Activated CD4-positive, CD25-positive, alpha-beta regulatory T cell treated with anti-CD3 and anti-CD28 coated beads, Interleukin-2, amount 50 U/mL, for 16 hours (primary cell): ENCODE data around the gene FBXO10.
A peak's percentile ranks its signal among the peaks of the same experiment; 100 is the strongest.
"Not testable (repeated sequence)": the region's sequence is repeated elsewhere in the genome, so short reads cannot be mapped to it uniquely, and the experiment has no call there.

Experiments
- DNase-seq: peaks from one replicate; pipeline ENCODE4 v3.0.0-alpha.2; 2020; ENCODE audit warnings: low read depth, low spot score

FBXO10 gene

DNA sequence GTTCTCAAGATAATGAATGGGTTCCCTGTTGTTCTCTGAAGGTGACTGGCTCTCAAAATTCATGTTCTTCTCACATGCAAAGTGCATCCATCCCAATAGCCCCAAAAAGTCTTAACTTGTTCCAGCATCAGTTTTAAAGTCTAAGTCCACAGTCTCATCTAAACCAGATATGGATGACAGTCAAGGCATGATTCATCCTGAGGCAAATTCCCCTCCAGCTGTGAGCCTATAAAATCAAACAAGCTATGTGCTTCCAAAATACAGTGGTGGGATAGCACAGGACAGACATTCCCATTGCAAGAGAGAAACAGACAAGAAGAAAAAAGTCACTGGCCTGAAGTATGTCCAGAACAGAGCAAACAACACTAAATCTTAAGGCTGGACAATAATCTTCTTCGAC lies 25.4 kb downstream of the FBXO10 start:
- no peak for DNase-seq

DNA sequence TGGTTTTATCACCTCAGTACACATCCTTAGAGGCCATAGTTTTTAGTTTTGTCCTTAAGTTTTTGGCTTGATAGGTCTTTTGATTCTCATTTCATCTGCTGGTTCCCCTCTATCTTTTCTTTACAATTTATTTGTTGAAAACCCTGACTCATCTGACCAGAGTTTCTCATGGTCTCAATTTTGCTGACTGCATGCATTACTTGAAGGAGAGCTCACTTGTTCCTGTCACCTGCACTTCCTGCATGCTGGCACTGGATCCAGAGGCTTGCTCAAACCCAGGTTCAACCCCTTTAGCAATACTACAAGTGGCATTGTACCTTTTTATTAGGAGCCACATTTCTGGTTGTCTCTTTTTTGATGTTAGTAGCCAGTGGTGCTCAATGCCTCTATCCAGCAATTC lies 26.7 kb downstream of the FBXO10 start:
- DNase-seq = no peak

DNA sequence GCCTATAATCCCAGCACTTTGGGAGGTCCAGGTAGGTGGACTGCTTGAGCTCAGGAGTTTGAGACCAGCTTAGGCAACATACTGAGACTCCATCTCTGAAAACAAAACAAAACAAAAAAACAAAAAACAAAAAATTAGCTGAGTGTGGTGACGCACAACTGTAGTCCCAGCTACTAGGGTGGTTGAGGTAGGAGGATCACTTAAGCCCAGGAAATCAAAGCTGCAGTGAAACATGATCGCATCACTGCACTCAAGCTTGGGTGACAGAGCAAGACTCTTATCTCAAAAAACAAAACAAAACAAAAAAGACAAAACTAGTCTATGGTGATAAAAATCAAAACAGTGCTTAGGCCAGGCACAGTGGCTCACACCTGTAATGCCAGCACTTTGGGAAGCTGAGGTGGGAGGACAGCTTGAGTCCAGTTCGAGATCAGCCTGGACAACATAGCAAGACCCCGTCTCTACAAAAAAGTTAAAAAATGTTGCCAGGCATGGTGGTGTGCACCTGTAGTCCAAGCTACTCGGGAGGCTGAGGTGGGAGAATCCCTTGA lies 28.8 kb downstream of the FBXO10 start:
- DNase-seq = no peak

DNA sequence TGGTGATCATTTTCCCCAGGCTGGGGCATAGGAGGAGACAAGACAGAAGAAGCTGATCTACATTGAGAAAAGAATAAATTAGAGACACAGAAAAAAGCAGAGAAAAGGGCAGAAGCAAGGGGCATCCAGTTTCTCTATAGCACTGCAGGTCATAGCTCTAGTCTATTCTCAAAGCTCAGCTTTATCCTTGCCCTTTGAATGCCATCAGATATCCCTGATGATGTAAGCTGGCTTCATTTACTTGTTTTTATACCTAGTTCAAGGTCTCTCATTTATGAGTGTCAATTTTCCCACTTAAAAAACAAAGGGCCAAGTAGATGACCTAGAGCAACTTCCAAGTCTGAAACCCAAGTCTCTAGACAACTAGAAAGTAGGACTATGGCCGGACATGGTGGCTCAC lies 32.7 kb downstream of the FBXO10 start:
- no peak for DNase-seq

DNA sequence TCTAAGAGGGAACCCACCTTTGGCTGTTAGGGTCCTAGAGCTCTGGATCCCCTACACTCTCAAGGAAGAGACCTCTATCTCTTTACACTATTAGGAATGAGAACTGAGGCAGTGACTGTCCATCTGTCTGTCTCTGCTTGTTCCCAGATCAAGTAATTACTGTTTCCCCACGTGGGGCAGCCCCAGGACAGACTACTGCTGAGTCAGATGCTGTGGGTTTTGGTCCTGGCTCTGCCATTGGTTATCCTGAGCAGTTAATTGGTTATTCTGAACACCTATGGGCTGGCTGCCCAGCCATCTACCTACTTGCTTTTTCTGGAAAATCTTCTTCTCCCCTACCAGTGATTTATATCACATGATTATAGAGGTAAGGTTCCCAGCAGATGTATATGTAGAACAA lies 33.3 kb downstream of the FBXO10 start:
- DNase-seq = no peak

DNA sequence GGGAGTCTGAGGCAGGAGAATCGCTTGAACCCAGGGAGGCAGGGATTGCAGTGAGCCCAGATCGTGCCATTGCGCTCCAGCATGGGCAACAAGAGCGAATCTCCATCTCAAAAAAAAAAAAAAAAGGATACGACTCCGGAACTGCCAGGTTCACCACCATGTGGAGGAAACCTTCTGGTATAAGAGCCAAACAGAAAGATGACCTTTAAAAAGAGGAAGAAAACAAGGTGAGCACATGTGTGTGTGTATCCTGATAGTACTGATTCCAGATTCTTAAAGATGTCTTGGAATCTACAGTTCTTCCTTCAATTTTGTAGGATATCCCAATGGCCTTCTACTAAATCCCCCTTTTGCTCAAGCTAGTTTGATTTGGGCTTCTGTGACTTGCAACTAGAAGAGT lies 33.7 kb downstream of the FBXO10 start:
- DNase-seq = no peak

DNA sequence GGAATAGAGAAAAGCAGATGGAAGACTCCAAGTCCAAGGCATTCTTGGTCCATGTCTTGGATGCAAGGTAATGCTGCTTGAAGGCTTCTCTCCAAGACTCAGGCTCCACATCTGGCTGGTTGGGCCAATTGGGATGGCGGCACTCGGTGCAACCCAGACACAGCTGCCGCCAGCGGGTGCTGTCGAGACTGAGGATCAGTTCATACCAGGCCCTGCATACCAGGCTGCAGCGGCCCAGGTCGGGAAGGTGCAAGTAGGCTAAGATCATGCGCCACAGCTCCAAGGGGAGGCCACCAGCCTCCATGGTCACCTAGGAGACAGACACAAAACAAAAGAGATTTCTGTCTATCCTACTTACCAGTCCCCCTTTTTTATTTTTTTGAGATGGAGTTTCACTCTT lies 34.7 kb downstream of the FBXO10 start:
- DNase-seq = no peak

DNA sequence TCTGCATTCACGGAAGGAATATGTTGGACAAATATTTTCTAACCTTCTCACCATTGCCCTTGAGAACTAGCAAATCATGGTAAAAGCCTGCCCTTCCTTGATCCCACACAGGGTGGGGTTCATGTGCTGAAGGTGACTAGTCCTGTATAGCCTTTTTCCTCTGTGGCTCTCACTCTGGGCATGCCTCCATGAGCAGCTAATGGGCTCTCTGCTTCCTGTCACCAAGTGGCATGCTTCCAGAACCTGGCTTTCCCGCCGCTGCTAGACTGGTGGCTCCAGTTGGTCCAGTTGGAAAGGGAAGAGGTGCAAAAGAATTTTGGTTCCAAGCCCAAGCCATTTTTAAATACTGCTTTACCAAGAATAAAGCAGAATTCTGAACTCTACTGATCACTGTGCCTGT lies 35.5 kb downstream of the FBXO10 start:
- no peak for DNase-seq

DNA sequence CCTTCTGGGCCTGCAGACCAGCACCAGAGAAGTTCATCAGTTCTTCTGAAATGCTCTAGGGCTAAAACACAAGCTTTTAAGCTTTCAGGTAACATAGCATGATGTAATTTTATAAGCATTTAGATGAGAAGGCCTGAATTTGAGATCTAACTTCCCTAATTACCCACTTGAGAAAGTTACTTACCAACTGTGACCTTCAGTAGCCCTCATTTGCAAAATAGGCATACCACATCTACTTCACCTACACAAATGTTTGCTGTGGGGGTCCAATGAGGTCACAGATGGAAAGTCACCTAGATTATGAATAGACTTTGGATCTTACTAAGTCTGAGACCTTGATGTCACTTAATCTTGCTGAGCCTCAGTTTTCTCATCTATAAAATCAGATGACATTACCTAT lies 36.5 kb downstream of the FBXO10 start:
- DNase-seq = no peak

DNA sequence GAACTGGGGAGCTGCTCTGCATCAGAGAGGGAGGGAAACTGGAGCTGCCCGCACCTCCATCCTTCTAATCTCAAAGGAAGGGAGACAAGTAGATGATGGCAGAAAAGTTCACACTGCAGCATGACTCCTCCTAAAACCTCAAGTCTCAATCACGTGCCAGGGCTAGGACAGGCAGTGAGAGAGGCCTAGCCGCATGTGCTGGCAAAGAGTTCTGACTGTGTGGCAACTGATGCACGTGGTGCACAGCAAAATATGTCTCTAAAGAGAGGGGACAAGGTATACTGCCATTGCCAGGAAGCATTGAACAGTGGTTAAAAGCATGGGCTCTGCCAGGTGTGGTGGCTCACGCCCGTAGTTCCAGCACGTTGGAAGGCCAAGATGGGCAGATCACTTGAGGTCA lies 38.1 kb downstream of the FBXO10 start:
- no peak for DNase-seq

DNA sequence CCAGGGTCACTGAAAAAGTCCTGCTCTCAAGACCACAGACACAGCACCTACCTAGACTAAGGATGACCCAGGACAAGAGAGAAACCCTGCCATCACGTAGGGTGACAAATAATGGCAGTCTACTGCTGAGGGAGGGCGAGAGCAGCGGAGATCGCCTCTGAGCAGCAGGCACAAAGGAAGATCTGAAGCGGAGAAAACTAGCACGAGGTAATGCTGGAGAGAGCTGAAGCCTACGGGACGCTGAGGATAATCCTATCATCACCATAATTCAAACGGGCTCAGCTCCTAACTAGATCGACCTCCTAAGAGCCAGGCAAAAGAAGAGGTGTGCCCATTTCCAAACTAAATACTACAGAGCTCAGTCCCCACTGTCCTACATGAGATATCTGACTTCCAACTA lies 41.3 kb downstream of the FBXO10 start:
- DNase-seq = no peak

DNA sequence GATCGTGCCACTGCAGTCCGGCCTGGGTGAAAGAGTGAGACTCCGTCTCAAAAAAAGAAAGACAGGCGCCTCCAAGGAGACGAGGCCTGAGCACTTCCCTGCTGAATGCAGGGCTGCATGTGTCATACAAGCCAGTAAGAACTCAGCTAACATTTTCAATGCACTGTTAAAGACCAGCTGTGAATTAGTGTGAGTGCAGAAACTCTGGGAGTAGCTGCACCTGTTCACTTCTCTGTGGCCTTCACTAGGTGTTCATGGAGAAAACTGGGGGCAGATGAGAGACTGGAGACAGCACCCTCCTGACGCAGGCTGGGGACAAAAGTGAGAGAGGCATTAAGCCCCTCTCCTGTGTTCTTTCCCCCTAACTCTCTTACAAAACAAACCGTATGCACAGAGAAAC lies 41.8 kb downstream of the FBXO10 start:
- DNase-seq = no peak

DNA sequence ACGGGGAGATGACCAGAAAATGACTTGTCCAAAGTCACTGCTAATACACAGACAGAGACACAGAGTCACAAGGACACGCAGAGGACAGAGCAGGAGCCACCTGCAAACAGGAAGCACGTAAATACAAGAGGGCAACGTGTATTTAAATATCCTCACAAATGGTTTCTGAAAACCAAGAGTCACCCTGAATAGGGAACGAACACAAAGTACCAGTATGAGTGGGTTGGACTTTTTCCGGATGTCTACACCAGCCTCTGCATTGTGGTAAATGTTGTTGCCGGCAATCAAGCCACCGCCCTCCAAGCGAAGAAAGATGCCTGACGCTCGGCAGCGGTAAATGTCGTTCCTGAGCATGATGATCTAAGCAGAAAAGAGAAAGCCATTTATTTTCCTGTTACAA lies 44.5 kb downstream of the FBXO10 start:
- DNase-seq = no peak

DNA sequence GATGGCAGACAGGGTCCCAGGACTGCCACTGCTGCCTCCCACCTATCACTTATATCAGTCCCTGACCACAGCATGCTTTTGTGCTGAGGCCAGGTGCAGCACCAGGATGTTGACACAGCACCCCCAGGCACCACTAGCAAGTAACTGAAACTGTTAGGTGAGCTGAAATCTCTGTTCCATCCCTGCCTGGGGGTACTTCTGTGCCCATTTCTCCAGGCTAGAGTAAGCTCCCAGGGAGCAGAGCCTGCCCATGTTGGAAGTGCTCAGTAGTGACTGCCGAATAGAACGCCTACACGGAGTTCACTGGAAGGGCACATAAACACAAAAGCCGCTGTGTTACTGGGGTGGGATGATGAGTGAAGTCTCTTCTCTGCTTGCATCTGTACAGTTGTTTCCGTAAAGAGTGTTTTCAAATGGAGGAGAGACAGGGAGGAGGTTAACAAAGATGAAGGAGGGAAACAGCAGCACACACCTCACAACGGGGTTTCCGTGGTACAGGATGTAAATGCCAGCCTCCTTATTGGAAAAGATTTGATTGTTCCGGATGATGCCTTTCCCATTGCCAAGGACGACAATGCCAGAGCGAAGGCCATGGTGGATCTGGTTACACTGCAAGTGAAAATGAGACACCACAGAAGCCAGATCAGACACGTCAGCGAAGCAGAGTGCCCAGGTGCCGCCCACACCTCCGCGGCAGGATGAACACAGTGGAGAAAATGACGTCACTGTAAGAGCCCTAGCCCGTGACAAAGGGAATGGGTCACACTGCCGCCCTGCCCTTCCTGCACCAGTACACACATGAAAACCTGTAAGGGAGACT lies 47.3 kb downstream of the FBXO10 start:
- peak; percentile 56 for DNase-seq

DNA sequence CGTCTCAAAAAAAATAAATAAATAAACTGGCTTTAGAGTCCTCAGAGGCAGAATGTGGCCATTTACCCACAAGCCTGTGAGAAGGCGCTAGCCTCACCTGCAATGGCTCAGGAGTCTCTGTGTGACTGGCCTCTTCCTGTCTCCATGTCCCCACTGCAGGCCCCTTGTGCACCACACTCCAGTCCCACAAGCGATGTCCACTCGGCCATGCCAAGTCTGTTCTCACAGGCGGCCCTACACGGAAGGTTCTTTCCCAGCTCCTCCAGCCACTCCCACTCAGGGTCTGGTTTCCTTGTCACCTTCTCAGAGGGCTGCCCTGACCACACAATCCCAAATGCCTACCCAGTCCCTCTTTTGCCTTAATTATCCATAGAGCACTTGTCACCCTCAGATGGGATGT lies 52.3 kb downstream of the FBXO10 start:
- no peak for DNase-seq

DNA sequence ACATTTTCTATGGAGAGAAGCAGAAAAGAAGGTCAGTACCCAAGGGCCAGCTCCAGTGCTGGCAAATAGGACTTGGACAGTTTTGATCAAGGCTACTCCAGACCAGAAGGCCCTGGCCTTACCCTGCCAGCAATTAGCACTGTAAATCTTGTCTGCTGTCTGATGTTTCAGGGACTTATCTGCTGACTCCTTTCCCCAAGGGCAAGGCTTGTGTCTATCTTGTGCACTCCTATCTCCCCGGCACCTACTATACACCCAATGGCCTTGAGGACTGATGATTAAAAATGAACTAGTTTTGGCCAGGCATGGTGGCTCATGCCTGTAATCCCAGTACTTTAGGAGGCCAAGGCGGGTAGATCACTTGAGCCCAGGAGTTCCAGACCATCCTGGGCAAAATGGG lies 53.2 kb downstream of the FBXO10 start:
- DNase-seq = no peak

DNA sequence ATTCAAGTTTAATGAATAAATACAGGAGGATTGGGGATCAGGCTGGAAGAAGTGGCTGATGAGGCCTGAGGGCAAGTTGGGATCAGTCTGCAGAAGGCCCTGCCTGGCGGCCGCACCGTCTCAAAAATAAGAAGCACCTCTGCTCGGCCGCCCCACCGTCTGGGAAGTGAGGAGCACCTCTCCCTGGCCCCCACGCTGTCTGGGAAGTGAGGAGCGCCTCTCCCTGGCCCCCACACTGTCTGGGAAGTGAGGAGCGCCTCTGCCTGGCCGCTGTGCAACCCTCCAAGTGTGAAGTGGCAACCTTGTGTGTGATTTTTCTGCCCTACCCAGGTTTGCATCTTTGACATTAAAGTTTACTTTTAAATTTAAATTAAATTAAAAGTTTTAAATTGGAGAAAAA lies 55.1 kb downstream of the FBXO10 start:
- DNase-seq = no peak

DNA sequence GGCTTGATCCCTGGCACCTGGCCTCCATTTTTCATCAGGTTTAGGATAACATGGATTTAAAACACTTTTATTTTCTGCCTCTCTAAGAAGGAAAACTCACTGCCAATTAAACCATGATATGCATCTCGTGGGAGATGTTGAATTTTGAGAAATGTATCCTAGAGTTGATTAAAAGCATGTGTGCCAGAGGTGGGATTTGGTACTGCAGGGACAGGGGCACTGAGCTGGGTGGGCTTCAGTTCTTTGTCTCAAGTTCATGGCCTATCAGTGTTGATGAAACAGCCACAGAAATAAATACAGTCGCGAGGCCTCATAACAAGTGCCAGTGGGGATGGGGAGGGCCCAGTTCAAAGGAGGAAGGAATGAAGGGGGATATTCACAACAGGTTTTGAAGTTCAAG lies 55.5 kb downstream of the FBXO10 start:
- no peak for DNase-seq

DNA sequence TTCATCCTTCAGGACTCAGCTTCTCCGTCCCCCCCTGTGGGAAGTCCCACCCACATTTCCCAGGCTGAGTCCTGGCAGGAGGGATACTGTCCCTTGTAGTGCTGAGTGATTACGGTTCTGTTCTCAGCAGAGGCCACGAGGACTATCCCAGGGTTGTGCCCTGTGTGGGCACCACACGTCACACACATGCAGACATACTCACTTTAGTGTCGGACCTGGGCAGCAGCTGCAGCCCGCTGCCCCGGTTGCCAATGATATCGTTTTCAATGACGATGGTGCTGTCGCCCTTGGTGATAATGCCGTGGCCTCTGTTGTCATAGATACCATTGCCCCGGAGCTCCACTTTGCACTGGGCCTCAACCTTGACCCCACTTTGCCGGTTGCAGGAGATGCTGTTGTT lies 58.3 kb downstream of the FBXO10 start:
- no peak for DNase-seq

DNA sequence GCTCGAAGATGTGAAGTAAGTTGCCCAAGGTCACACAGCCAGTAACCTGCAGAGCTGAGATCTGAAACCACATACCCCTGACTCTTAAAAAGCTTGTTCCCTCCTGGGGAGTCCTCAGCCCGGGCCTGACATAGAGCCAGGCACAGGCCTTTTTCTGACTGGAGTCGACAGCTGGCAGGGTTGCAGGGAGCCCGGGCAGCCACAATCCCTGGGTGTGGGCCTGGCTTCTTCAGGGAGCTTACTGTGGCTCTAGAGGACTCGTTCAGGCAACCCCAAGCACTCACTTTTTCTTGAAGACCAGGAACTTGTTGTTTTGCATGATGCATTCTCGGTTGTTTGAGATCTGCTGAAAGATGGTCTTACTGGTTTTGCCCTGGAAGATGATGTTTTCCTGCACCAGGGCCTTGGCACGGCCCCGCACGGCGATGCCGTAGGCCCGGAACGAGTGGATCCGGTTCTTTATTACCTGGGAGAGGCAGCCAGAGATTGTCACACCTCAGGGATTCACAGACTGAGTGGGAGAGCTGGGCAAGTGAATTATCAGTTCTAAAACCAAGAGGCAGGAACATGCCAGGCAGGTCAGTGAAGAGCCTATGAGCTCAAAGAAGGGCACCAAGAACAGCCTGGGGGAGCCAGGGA lies 60.4 kb downstream of the FBXO10 start:
- no peak for DNase-seq

DNA sequence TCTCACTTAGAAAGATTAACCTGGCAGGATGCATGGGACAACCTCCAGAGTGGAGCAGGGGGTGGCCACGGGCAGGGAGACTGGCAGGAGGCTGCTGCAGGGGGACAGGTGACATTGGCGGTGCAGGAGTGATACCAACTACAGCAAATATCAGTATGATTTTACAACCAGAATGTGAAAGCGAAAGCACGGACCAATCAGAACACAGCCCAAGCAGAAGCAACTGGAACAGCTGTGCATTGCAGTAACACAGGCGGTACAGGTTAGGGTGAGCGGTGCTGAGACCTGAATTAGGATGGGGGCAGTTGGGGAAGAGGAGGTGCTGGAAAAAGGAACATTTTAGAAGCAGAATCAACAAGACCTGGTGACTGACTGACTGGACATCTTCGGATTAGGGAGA lies 61.2 kb downstream of the FBXO10 start:
- no peak for DNase-seq

DNA sequence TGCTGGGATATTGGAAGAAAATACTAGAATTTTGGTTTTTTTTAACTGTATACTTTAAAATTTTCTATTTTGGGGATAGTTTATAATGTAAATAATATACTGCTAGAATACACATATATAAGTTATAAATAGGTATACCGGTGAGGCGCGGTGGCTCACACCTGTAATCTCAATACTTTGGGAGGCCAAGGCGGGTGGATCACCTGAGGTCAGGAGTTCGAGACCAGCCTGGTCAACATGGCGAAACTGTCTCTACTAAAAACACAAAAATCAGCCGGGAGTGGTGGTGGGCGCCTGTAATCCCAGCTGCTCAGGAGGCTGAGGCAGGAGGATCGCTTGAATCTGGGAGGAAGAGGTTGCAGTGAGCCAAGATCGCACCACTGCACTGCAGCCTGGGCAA lies 61.8 kb downstream of the FBXO10 start:
- DNase-seq = not testable (repeated sequence)

DNA sequence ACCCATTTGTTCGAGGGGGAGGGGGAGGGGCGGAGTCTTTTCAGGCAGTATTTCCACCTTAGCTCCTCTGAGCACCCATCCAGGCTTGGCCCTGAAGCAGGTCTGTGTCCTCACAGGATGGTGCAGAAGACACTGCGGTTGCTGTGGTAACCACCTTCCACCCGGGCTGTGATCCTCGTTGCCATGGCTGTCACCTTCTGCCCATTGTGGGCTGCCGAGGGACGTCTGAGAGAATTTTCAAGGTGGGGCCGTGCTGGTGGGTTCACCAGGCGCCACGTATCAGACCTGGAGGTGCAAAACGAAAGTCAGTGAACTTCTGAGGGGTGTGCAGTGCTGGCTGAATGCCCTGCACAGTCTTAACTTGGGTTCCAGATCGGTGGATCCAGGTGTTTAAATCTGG lies 63.7 kb downstream of the FBXO10 start:
- DNase-seq = no peak
